K562 (cell line): Measurements from ENCODE around the gene DDX50. TPM values are rescaled to one million over a fixed set of nuclear protein-coding genes. Genes with fewer than 3 reads are reported as not detected.

Experiments
- CAMTA2 ChIP-seq: fragments of 250-450 bp; sonication (Bioruptor Pico); conservative IDR thresholded peaks from 2 replicates; pipeline ENCODE4 v1.5.1; 2022
- HNRNPH1 ChIP-seq: fragments of 200-400 bp; formaldehyde crosslinking; optimal IDR thresholded peaks from 2 replicates; pipeline ENCODE3; 2017; ENCODE audit warnings: low read depth, mild to moderate bottlenecking, low read length, moderate library complexity
- ILK ChIP-seq: fragments of 450-650 bp; IDR thresholded peaks from 2 replicates; pipeline ENCODE4 v1.6.1; 2016; ENCODE audit warnings: missing genetic modification characterization, low read depth, mild to moderate bottlenecking, missing compliant biosample characterization, moderate library complexity, borderline replicate concordance
- MEIS2 ChIP-seq: fragments of 450-650 bp; IDR thresholded peaks from 2 replicates; pipeline ENCODE4 v1.6.1; 2014; ENCODE audit warnings: mild to moderate bottlenecking; ENCODE audit not compliant: partially characterized antibody
- NFE2 ChIP-seq: IDR thresholded peaks from 2 replicates; pipeline ENCODE4 v1.6.1; 2014; ENCODE audit warnings: antibody characterized with exemption, low read depth
- PYGO2 ChIP-seq: fragments of 450-650 bp; IDR thresholded peaks from 2 replicates; pipeline ENCODE4 v1.6.1; 2016; ENCODE audit warnings: mild to moderate bottlenecking, missing genetic modification characterization, moderate library complexity, missing compliant biosample characterization
- SIRT6 ChIP-seq: IDR thresholded peaks from one replicate; pipeline ENCODE4 v1.6.1; 2012; ENCODE audit warnings: low read depth, mild to moderate bottlenecking, control low read depth, inconsistent platforms, low read length, moderate library complexity
- SNIP1 ChIP-seq: fragments of 450-650 bp; IDR thresholded peaks from 2 replicates; pipeline ENCODE4 v1.7.1; 2017; ENCODE audit warnings: low read depth, mild to moderate bottlenecking
- TRIM28 ChIP-seq: fragments of 450-650 bp; IDR thresholded peaks from 2 replicates; pipeline ENCODE4 v1.6.1; 2017
- ZNF175 ChIP-seq: fragments of 200-800 bp; sonication (Bioruptor generic); IDR thresholded peaks from 2 replicates; pipeline ENCODE4 v1.6.1; 2016; ENCODE audit warnings: low read depth, mild to moderate bottlenecking, missing genetic modification characterization, missing compliant biosample characterization
- ZNF282 ChIP-seq: sonication (generic); formaldehyde crosslinking; IDR thresholded peaks from 2 replicates; pipeline ENCODE4 v1.8.1; 2023; ENCODE audit warnings: missing genetic modification reagents
- polyA plus RNA-seq, 8 experiments: library from polyadenylated mRNA; depleted of rRNA in 4 of 8; stranded (reverse) in 5 of 8; unstranded in 3 of 8; fragments of >200 nt; fragmentation: Nextera tagmentation in 2 of 8; fragmentation: Illumina TruSeq in 1 of 8; extraction: Ambion mirVana in 2 of 8; extraction: Trizol in 1 of 8; gene quantifications; 2 replicates each; pipeline versions ENCODE4 v1.2.1 to v1.2.3, GENCODE V29; 2011 to 2014; ENCODE audit warnings: inconsistent platforms in 1 of 8, missing spikeins in 1 of 8
- total RNA-seq, 7 experiments: library from RNA; depleted of rRNA in 6 of 7; stranded (reverse); fragments of >200 nt in 6 of 7; fragmentation: Illumina TruSeq in 2 of 7; extraction: Trizol in 2 of 7; gene quantifications; 2 replicates each; pipeline versions ENCODE4 v1.2.1 to v1.2.3, GENCODE V29; 2011 to 2021; ENCODE audit warnings: low replicate concordance in 1 of 7
- TF ChIP-seq, protein P1 (sequence below): fragments of 250-450 bp; sonication (Bioruptor Pico); IDR thresholded peaks from 2 replicates; pipeline ENCODE4 v1.4.0; 2020
- TF ChIP-seq, protein P2 (sequence below), 2 experiments: fragments of 450-650 bp in 1 of 2; IDR thresholded peaks; 2 replicates each; pipeline ENCODE4 v1.6.1; 2011 to 2017; ENCODE audit warnings: low read depth in 2 of 2, antibody characterized with exemption in 1 of 2, borderline replicate concordance in 1 of 2, low read length in 1 of 2, mild to moderate bottlenecking in 1 of 2, mixed read lengths in 1 of 2; ENCODE audit not compliant: control insufficient read depth in 1 of 2
- TF ChIP-seq, protein P3 (sequence below), 2 experiments: fragments of 200-800 bp in 1 of 2; sonication (Bioruptor generic) in 1 of 2; sonication (generic) in 1 of 2; formaldehyde crosslinking in 1 of 2; IDR thresholded peaks in 1 of 2; conservative IDR thresholded peaks in 1 of 2; 2 replicates each; pipeline versions ENCODE4 v1.5.0 to v1.6.1; 2016 to 2020; ENCODE audit warnings: missing compliant biosample characterization in 1 of 2, missing genetic modification characterization in 1 of 2, missing genetic modification reagents in 1 of 2
- TF ChIP-seq, protein P4 (sequence below): IDR thresholded peaks from 2 replicates; pipeline ENCODE4 v1.6.1; 2011; ENCODE audit not compliant: insufficient read length; ENCODE audit errors: extremely low read depth

Gene DDX50
- total and polyA plus RNA-seq, 9 of the 15 experiments (the other 6 are each of a cell fraction or from before 2014, with no cell fraction given), result 36.7 to 86.8 (median 57.4) TPM

DNA sequence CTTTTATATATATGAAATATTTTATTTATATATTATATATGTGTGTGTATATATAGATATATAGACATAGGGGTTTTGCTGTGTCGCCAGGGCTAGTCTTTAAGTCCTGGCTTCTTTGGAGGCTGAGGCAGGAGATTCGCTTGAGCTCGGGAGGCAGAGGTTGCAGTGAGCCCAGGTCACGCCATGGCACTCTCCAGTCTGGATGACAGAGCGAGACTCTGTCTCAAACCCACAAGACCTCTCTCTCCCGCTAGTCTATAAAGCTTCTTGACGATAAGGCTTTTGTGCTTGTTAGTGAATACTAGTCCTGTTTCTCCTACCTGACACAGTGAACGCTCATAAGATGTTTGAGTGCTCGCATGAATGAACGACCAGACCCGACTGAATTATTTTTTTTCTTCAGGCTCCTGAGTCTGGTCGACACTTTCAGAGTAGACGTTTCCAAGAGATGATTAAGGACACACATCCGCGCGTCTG lies 54.3 kb downstream of the DDX50 start (continued):
- TF ChIP-seq, protein P1, sequence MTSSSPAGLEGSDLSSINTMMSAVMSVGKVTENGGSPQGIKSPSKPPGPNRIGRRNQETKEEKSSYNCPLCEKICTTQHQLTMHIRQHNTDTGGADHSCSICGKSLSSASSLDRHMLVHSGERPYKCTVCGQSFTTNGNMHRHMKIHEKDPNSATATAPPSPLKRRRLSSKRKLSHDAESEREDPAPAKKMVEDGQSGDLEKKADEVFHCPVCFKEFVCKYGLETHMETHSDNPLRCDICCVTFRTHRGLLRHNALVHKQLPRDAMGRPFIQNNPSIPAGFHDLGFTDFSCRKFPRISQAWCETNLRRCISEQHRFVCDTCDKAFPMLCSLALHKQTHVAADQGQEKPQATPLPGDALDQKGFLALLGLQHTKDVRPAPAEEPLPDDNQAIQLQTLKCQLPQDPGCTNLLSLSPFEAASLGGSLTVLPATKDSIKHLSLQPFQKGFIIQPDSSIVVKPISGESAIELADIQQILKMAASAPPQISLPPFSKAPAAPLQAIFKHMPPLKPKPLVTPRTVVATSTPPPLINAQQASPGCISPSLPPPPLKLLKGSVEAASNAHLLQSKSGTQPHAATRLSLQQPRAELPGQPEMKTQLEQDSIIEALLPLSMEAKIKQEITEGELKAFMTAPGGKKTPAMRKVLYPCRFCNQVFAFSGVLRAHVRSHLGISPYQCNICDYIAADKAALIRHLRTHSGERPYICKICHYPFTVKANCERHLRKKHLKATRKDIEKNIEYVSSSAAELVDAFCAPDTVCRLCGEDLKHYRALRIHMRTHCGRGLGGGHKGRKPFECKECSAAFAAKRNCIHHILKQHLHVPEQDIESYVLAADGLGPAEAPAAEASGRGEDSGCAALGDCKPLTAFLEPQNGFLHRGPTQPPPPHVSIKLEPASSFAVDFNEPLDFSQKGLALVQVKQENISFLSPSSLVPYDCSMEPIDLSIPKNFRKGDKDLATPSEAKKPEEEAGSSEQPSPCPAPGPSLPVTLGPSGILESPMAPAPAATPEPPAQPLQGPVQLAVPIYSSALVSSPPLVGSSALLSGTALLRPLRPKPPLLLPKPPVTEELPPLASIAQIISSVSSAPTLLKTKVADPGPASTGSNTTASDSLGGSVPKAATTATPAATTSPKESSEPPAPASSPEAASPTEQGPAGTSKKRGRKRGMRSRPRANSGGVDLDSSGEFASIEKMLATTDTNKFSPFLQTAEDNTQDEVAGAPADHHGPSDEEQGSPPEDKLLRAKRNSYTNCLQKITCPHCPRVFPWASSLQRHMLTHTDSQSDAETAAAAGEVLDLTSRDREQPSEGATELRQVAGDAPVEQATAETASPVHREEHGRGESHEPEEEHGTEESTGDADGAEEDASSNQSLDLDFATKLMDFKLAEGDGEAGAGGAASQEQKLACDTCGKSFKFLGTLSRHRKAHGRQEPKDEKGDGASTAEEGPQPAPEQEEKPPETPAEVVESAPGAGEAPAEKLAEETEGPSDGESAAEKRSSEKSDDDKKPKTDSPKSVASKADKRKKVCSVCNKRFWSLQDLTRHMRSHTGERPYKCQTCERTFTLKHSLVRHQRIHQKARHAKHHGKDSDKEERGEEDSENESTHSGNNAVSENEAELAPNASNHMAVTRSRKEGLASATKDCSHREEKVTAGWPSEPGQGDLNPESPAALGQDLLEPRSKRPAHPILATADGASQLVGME, result no peak
- no peak for TF ChIP-seq NFE2
- no peak for TF ChIP-seq ILK (tag)
- TF ChIP-seq, protein P2, sequence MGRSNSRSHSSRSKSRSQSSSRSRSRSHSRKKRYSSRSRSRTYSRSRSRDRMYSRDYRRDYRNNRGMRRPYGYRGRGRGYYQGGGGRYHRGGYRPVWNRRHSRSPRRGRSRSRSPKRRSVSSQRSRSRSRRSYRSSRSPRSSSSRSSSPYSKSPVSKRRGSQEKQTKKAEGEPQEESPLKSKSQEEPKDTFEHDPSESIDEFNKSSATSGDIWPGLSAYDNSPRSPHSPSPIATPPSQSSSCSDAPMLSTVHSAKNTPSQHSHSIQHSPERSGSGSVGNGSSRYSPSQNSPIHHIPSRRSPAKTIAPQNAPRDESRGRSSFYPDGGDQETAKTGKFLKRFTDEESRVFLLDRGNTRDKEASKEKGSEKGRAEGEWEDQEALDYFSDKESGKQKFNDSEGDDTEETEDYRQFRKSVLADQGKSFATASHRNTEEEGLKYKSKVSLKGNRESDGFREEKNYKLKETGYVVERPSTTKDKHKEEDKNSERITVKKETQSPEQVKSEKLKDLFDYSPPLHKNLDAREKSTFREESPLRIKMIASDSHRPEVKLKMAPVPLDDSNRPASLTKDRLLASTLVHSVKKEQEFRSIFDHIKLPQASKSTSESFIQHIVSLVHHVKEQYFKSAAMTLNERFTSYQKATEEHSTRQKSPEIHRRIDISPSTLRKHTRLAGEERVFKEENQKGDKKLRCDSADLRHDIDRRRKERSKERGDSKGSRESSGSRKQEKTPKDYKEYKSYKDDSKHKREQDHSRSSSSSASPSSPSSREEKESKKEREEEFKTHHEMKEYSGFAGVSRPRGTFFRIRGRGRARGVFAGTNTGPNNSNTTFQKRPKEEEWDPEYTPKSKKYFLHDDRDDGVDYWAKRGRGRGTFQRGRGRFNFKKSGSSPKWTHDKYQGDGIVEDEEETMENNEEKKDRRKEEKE (IDR thresholded peaks at IDR 0.05; ENCODE audit: borderline replicate concordance in 1 of 2, control insufficient read depth in 1 of 2, low read depth in 2 of 2, low read length in 1 of 2), result no peak
- no peak for TF ChIP-seq SIRT6
- TF ChIP-seq, protein P3, sequence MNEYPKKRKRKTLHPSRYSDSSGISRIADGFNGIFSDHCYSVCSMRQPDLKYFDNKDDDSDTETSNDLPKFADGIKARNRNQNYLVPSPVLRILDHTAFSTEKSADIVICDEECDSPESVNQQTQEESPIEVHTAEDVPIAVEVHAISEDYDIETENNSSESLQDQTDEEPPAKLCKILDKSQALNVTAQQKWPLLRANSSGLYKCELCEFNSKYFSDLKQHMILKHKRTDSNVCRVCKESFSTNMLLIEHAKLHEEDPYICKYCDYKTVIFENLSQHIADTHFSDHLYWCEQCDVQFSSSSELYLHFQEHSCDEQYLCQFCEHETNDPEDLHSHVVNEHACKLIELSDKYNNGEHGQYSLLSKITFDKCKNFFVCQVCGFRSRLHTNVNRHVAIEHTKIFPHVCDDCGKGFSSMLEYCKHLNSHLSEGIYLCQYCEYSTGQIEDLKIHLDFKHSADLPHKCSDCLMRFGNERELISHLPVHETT (CRISPR knock-in tag; conservative IDR thresholded peaks at IDR 0.05 in 1 of 2, IDR thresholded peaks at IDR 0.05 in 1 of 2), result peak in 1 of 2 experiments; percentile 11; a peak in 1 of 4 replicates
- 0 out of 2 replicates have a peak, but pooled peaks have one; percentile 5 for TF ChIP-seq ZNF175
- peak; percentile 64 for TF ChIP-seq MEIS2
- no peak for TF ChIP-seq HNRNPH1
- TF ChIP-seq SNIP1, result peak; percentile 74; the same call in 1 of the 2 replicates
- TF ChIP-seq, protein P4, sequence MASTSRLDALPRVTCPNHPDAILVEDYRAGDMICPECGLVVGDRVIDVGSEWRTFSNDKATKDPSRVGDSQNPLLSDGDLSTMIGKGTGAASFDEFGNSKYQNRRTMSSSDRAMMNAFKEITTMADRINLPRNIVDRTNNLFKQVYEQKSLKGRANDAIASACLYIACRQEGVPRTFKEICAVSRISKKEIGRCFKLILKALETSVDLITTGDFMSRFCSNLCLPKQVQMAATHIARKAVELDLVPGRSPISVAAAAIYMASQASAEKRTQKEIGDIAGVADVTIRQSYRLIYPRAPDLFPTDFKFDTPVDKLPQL, result no peak
- TF ChIP-seq ZNF282 (CRISPR knock-in tag), result no peak
- no peak for TF ChIP-seq TRIM28
- TF ChIP-seq CAMTA2 (CRISPR knock-in tag), result no peak
- TF ChIP-seq PYGO2, result no peak
